Activated T-helper 1 cell treated with anti-CD3 and anti-CD28 coated beads, Interleukin-12 subunit alpha, Interleukin-12 subunit beta, Interleukin-2, Interleukin-4 antibody, amounts not matched to agents 30 ng/mL and 10 ng/mL and 1 ng/mL, durations not matched to agents 14 hours and 24 hours and 36 hours (primary cell): Measurements from ENCODE around the gene HK1. TPM values are rescaled to one million over a fixed set of nuclear protein-coding genes. Genes with fewer than 3 reads are reported as not detected.

ENCODE experiments used
- DNase-seq: peaks from one replicate; pipeline ENCODE4 v3.0.0; 2021; ENCODE audit warnings: low spot score
- H3K27ac Mint-ChIP-seq: one replicate; pipeline ENCODE4 v1.8.0; 2021; ENCODE audit warnings: mild to moderate bottlenecking, mixed read lengths
- H3K27me3 Mint-ChIP-seq: one replicate; pipeline ENCODE4 v1.8.0; 2022; ENCODE audit warnings: mild to moderate bottlenecking, moderate library complexity, mixed read lengths; ENCODE audit not compliant: insufficient read depth
- H3K36me3 Mint-ChIP-seq: one replicate; pipeline ENCODE4 v1.8.0; 2021; ENCODE audit warnings: low read depth, mixed read lengths
- H3K4me1 Mint-ChIP-seq: one replicate; pipeline ENCODE4 v1.8.0; 2021; ENCODE audit warnings: low read depth, mixed read lengths
- H3K4me3 Mint-ChIP-seq: one replicate; pipeline ENCODE4 v1.8.0; 2021; ENCODE audit warnings: mild to moderate bottlenecking, moderate library complexity, mixed read lengths
- H3K9me3 Mint-ChIP-seq: one replicate; pipeline ENCODE4 v1.8.0; 2021; ENCODE audit warnings: mixed read lengths
- intact Hi-C: fragments of 100-400 bp; cut with micrococcal nuclease; formaldehyde crosslinking; loops from one replicate; pipeline ENCODE4 v1.15.1; 2024
- total RNA-seq: library from RNA; stranded (reverse); gene quantifications from 2 replicates; pipeline ENCODE4 v1.2.3, GENCODE V29; 2022

Gene HK1
- total RNA-seq, 1 donor from 2014 or later, result 161 TPM

GRCh38 chr10:69425511-69426298 lies 147.4 kb downstream of the HK1 start:
- intact Hi-C loops, result loop anchor here (1.0 kb wide), 1 partner anchor 16 kb away; no protein-coding TSS in a partner anchor
- DNase-seq, result no peak
- Mint-ChIP-seq H3K27ac (no peak overlapping the region), H3K36me3 (no peaks in the 10 kb centered on the region), H3K9me3 (no peaks in the 10 kb centered on the region), H3K4me1 (peaks cover 37% of the 10 kb centered on the region), H3K27me3 (peaks cover 2% of the 10 kb centered on the region), H3K4me3 (no peak overlapping the region)

DNA sequence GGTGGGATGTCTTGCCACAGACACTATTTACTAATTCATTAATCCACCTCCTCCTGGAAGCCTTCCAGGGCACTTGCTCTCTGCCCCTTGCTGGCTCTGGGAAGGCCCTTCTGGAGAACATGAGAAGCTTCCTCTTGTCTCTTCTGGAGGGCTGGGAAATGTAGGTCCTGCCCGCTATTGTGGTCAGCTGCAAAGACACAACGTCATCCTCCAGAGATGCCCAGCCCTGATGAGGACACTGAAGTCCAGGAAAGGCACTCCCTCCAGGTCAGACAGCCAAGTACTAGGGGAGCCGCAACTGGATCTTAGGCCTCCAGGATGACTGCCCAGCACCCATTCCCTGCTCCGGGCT lies 148.1 kb downstream of the HK1 start:
- H3K36me3 Mint-ChIP-seq, result no peaks in the 10 kb centered on the region
- no peak overlapping the region for H3K4me3 Mint-ChIP-seq
- intact Hi-C loops, result no loop called here

DNA sequence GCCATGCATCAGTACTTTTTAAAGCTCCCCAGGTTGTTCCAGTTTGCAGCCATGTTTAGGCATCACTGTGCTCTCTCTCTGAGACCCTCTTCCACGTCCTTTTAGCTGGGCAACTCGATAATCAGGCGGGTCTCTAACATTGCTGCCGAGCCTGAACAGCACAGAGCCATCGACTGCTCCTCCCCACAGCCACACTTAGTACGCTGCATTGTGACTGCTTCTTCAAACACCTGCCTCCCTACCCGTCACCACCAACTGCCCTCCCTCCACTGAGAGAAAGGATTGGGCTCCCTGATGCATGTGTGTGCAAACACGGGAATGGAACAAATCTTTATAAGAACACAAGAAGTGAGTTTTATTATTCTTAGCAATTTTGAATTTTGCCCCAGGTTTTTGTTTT lies 149.9 kb downstream of the HK1 start:
- H3K4me1 Mint-ChIP-seq, result peaks cover 37% of the 10 kb centered on the region
- H3K27me3 Mint-ChIP-seq, result peaks cover 5% of the 10 kb centered on the region
- no peak overlapping the region for H3K4me3 Mint-ChIP-seq
- intact Hi-C loops, result no loop called here
- DNase-seq, result no peak
- H3K27ac Mint-ChIP-seq, result no peak overlapping the region
- H3K9me3 Mint-ChIP-seq, result no peaks in the 10 kb centered on the region
- no peaks in the 10 kb centered on the region for H3K36me3 Mint-ChIP-seq

More for the DNA sequence above, 148.1 kb downstream of the HK1 start:
- no peaks in the 10 kb centered on the region for H3K9me3 Mint-ChIP-seq
- no peak for DNase-seq
- H3K27me3 Mint-ChIP-seq, result peaks cover 2% of the 10 kb centered on the region
- H3K27ac Mint-ChIP-seq, result peak overlapping the region; percentile 9
- peaks cover 37% of the 10 kb centered on the region for H3K4me1 Mint-ChIP-seq

- H3K27ac Mint-ChIP-seq, result no peak overlapping the region
- H3K4me3 Mint-ChIP-seq, result no peak overlapping the region
- intact Hi-C loops, result no loop called here
- peaks cover 16% of the 10 kb centered on the region for H3K27me3 Mint-ChIP-seq
- H3K4me1 Mint-ChIP-seq, result no peaks in the 10 kb centered on the region
- no peaks in the 10 kb centered on the region for H3K9me3 Mint-ChIP-seq
- no peaks in the 10 kb centered on the region for H3K36me3 Mint-ChIP-seq
- DNase-seq, result no peak
Observed at GRCh38 chr10:69434169-69434568, 155.9 kb downstream of the HK1 start.

DNA sequence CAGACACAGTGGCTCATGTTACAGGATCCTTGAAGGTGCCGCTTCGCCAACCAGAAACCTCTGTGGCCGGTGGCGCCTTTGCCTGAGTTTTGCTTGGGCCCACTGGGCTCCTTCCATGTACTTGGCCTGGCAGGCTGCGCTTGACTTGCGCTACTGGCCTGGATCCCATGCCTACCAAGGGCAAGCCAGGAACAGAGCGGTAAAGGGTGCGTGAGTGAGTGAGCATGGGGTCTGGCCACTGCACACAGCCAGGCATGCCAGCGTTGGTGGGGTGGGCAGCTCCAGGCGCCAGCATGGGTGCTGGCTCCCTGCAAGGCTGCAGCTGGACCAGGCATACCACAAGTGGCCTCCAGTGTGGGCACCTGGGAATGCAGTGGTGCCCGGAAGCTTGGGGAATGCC lies 156.6 kb downstream of the HK1 start:
- intact Hi-C loops, result no loop called here
- Mint-ChIP-seq H3K27ac (no peak overlapping the region), H3K9me3 (no peaks in the 10 kb centered on the region), H3K4me1 (no peaks in the 10 kb centered on the region), H3K4me3 (no peak overlapping the region), H3K36me3 (no peaks in the 10 kb centered on the region), H3K27me3 (peaks cover 16% of the 10 kb centered on the region)
- DNase-seq, result no peak

GRCh38 chr10:69435966-69436520 lies 157.7 kb downstream of the HK1 start:
- H3K4me1 Mint-ChIP-seq, result no peaks in the 10 kb centered on the region
- no peak overlapping the region for H3K4me3 Mint-ChIP-seq
- no peaks in the 10 kb centered on the region for H3K9me3 Mint-ChIP-seq
- no peak overlapping the region for H3K27ac Mint-ChIP-seq
- no peak for DNase-seq
- H3K27me3 Mint-ChIP-seq, result peaks cover 16% of the 10 kb centered on the region
- intact Hi-C loops, result no loop called here
- no peaks in the 10 kb centered on the region for H3K36me3 Mint-ChIP-seq

- Mint-ChIP-seq H3K27ac (no peak overlapping the region), H3K36me3 (no peaks in the 10 kb centered on the region), H3K9me3 (no peaks in the 10 kb centered on the region), H3K4me3 (no peak overlapping the region), H3K4me1 (no peaks in the 10 kb centered on the region), H3K27me3 (peaks cover 16% of the 10 kb centered on the region)
- no peak for DNase-seq
- intact Hi-C loops, result no loop called here
Observed at GRCh38 chr10:69437321-69438259, 159.3 kb downstream of the HK1 start.

GRCh38 chr10:69438536-69439349 lies 160.4 kb downstream of the HK1 start:
- no peaks in the 10 kb centered on the region for H3K36me3 Mint-ChIP-seq
- no peak for DNase-seq
- H3K9me3 Mint-ChIP-seq, result no peaks in the 10 kb centered on the region
- peaks cover 13% of the 10 kb centered on the region for H3K27me3 Mint-ChIP-seq
- H3K4me3 Mint-ChIP-seq, result no peak overlapping the region
- intact Hi-C loops, result no loop called here
- H3K4me1 Mint-ChIP-seq, result no peaks in the 10 kb centered on the region
- no peak overlapping the region for H3K27ac Mint-ChIP-seq

DNA sequence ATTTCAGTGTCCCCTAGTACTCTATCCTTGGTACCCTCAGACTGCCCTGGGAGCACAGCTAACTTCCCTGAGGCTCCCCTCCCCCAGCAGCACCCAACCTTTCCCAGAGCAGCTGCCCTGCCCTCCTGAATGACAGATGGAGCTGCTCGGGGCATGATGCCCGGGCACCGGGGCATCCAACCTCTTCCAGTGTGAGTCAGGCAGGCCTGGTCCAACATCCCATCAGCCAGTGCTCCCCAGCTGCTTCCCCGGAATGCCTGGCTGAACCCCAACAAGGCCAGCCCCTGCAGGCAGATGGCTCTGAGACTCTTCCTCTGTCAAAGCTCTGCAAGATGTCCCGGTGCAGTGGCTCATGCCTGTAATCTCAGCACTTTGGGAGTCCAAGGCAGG lies 161.0 kb downstream of the HK1 start:
- DNase-seq, result no peak
- H3K27me3 Mint-ChIP-seq, result peaks cover 12% of the 10 kb centered on the region
- no peak overlapping the region for H3K27ac Mint-ChIP-seq
- no peaks in the 10 kb centered on the region for H3K9me3 Mint-ChIP-seq
- no peak overlapping the region for H3K4me3 Mint-ChIP-seq
- intact Hi-C loops, result no loop called here
- H3K36me3 Mint-ChIP-seq, result no peaks in the 10 kb centered on the region
- H3K4me1 Mint-ChIP-seq, result no peaks in the 10 kb centered on the region

- no peaks in the 10 kb centered on the region for H3K9me3 Mint-ChIP-seq
- peaks cover 12% of the 10 kb centered on the region for H3K27me3 Mint-ChIP-seq
- H3K4me1 Mint-ChIP-seq, result no peaks in the 10 kb centered on the region
- H3K36me3 Mint-ChIP-seq, result no peaks in the 10 kb centered on the region
- no peak overlapping the region for H3K27ac Mint-ChIP-seq
- no peak overlapping the region for H3K4me3 Mint-ChIP-seq
- no peak for DNase-seq
- intact Hi-C loops, result no loop called here
Observed at GRCh38 chr10:69439813-69440506, 161.7 kb downstream of the HK1 start.

- intact Hi-C loops, result no loop called here
- Mint-ChIP-seq H3K4me3 (no peak overlapping the region), H3K4me1 (peaks cover 2% of the 10 kb centered on the region), H3K27ac (no peak overlapping the region), H3K36me3 (no peaks in the 10 kb centered on the region), H3K27me3 (peaks cover 11% of the 10 kb centered on the region), H3K9me3 (no peaks in the 10 kb centered on the region)
- no peak for DNase-seq
Observed at GRCh38 chr10:69443354-69443753, 165.1 kb downstream of the HK1 start.

GRCh38 chr10:69445041-69445440 lies 166.7 kb downstream of the HK1 start:
- H3K4me1 Mint-ChIP-seq, result peaks cover 11% of the 10 kb centered on the region
- no peaks in the 10 kb centered on the region for H3K9me3 Mint-ChIP-seq
- peaks cover 11% of the 10 kb centered on the region for H3K27me3 Mint-ChIP-seq
- no peak overlapping the region for H3K27ac Mint-ChIP-seq
- intact Hi-C loops, result no loop called here
- no peak overlapping the region for H3K4me3 Mint-ChIP-seq
- no peaks in the 10 kb centered on the region for H3K36me3 Mint-ChIP-seq
- no peak for DNase-seq
